ENCODE data around the gene RUNX1.

Gene RUNX1

DNA sequence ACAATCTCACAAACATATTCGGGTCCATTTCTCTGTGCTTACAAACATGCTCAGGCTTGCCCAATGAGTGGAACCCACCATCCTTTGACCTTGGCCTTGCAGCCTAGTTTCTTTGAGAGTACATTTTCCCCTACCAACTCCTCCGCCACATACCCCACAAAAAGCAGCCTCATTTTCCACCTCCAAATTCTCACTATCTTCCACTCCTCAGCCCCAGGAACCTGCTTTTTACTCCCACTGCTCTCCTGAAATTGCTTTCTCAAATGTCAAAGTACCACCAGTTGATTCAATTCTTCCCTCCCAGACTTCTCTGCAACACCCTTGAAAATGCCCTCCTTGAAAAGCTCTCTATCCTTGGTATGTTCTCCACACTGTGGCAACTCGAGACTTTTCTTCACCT, 103.8 kb downstream of the RUNX1 start:
- Histone ChIP-seq H3K27me3 (ENCODE audit: insufficient read depth, low read length) (no peaks in the 10 kb centered on the region), H3K36me3 (ENCODE audit: insufficient read depth, low read depth, low read length) (no peaks in the 10 kb centered on the region), H3K27ac (ENCODE audit: low read length) (no peak overlapping the region), H3K9ac (ENCODE audit: low read depth, low read length) (no peak overlapping the region), H3K4me3 (ENCODE audit: low read length) (no peak overlapping the region), H3K4me1 (ENCODE audit: insufficient read depth, low read length) (no peaks in the 10 kb centered on the region), H3K9me3 (ENCODE audit: insufficient read depth, low read depth, low read length) (no peaks in the 10 kb centered on the region)

DNA sequence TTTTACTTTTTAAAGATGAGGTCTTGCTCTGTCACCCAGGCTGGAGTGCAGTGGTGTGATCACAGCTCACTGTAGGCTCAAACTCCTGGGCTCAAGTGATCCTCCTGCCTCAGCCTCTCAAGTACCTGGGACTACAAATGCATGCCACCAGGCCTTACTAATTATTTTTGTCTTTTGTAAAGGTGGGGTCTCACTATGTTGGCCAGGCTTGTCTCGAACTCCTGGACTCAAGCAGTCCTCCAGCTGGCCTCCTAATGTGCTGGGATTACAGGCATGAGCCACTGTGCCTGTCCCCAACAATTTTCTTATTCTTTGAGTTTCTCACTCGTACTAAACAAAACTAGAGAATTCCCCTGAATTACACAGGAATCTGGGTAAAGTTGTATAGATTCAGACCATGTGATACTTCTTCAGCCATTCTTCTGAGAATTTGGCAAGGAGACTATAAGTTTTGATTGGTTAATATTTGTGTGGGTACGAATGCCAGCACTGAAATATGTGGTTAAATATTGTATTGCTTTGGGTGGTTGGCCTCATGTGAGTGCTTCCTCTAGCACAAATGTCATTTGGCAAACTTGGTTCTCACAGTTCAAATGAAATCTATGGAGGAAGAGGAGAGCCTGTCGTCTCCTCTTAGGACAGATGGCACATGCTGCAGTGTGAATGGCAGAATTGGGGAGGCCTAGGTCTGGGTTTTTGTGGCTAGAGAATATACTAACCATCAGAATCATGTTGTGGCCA, 104.9 kb downstream of the RUNX1 start:
- Histone ChIP-seq H3K27ac (ENCODE audit: low read length) (no peak overlapping the region), H3K4me3 (ENCODE audit: low read length) (no peak overlapping the region), H3K4me1 (ENCODE audit: insufficient read depth, low read length) (no peaks in the 10 kb centered on the region), H3K27me3 (ENCODE audit: insufficient read depth, low read length) (no peaks in the 10 kb centered on the region), H3K9ac (ENCODE audit: low read depth, low read length) (no peak overlapping the region), H3K36me3 (ENCODE audit: insufficient read depth, low read depth, low read length) (no peaks in the 10 kb centered on the region), H3K9me3 (ENCODE audit: insufficient read depth, low read depth, low read length) (no peaks in the 10 kb centered on the region)

DNA sequence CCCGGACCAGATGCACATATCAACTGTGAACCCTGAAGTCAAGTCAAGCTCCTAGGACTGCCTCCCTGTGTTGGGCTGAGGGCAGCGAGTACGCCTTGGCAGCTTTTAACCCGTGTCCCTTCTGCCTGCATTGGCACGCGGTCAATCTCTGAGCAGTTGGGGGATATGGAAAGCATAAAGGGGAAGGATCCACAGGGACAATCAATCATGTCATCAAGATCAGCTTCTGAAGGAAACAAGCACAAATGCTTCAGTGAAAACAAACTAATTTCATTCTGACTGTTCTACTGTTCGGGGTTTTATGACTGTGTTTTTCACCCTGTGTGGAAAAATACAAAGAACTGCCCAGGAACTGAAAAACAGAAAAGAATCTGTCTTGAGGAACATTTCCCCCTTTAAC, 106.2 kb downstream of the RUNX1 start:
- Histone ChIP-seq H3K36me3 (ENCODE audit: insufficient read depth, low read depth, low read length) (no peaks in the 10 kb centered on the region), H3K9ac (ENCODE audit: low read depth, low read length) (no peak overlapping the region)

DNA sequence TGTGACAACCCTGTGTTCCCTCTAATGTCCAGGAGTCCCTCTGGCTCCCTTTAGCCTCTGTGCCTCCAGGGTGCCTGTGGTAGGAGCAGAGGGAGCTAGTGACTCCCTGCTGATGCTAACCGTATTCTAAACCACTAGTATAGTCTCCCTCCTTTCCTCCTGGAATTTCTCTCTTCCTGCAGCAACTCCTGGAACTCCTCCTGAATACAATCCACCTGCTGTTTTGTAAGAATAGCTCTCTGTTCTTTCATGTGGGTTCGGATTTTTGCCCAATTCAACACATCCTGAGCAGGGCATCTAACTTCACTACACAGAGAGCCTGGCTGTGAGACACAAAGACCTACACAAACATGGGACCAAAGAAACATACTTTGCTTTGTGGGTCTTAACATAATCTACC, 107.9 kb downstream of the RUNX1 start:
- no peak overlapping the region for H3K4me3 ChIP-seq (ENCODE audit: low read length)
- no peak overlapping the region for H3K9ac ChIP-seq (ENCODE audit: low read depth, low read length)
- no peaks in the 10 kb centered on the region for H3K4me1 ChIP-seq (ENCODE audit: insufficient read depth, low read length)
- no peaks in the 10 kb centered on the region for H3K36me3 ChIP-seq (ENCODE audit: insufficient read depth, low read depth, low read length)
- no peaks in the 10 kb centered on the region for H3K9me3 ChIP-seq (ENCODE audit: insufficient read depth, low read depth, low read length)
- H3K27me3 ChIP-seq (ENCODE audit: insufficient read depth, low read length) = no peaks in the 10 kb centered on the region
- no peak overlapping the region for H3K27ac ChIP-seq (ENCODE audit: low read length)

More for the DNA sequence above, 106.2 kb downstream of the RUNX1 start:
- Histone ChIP-seq H3K9me3 (ENCODE audit: insufficient read depth, low read depth, low read length) (no peaks in the 10 kb centered on the region), H3K27me3 (ENCODE audit: insufficient read depth, low read length) (no peaks in the 10 kb centered on the region), H3K4me3 (ENCODE audit: low read length) (no peak overlapping the region), H3K4me1 (ENCODE audit: insufficient read depth, low read length) (no peaks in the 10 kb centered on the region), H3K27ac (ENCODE audit: low read length) (no peak overlapping the region)

DNA sequence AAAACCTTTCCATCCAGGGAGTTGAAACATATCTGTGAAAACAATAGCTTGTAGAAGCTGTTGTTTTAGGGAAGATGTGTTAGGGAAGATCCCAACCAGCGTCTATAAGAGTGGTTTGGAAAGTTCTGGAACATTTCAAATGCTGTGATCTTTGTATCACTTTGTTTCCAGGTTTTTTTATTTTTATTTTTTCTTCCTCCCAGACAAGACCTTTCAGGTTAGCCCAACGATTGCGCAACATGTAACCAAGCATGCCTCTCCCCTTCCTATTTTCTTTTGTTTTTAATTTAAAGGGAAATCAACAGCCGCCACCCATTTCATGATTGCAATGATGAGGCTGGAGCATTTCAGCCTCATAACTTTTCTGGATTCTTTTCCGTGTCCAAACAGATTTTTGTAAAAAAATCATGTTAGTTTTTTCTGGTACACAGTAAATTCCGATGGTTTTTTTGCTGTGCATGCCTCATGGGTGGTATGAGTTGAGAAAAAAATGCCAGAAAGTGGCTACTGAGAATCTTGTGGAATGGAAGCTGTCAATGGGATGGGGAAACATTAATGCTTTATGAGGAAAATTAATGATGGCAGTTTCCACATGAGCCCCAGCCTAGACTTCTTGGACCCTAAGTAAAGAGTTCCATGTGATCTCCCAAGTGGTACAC, 109.3 kb downstream of the RUNX1 start:
- no peaks in the 10 kb centered on the region for H3K4me1 ChIP-seq (ENCODE audit: insufficient read depth, low read length)
- no peak overlapping the region for H3K9ac ChIP-seq (ENCODE audit: low read depth, low read length)
- H3K27ac ChIP-seq (ENCODE audit: low read length) = no peak overlapping the region
- H3K4me3 ChIP-seq (ENCODE audit: low read length) = no peak overlapping the region
- H3K9me3 ChIP-seq (ENCODE audit: insufficient read depth, low read depth, low read length) = no peaks in the 10 kb centered on the region
- no peaks in the 10 kb centered on the region for H3K27me3 ChIP-seq (ENCODE audit: insufficient read depth, low read length)
- no peaks in the 10 kb centered on the region for H3K36me3 ChIP-seq (ENCODE audit: insufficient read depth, low read depth, low read length)

DNA sequence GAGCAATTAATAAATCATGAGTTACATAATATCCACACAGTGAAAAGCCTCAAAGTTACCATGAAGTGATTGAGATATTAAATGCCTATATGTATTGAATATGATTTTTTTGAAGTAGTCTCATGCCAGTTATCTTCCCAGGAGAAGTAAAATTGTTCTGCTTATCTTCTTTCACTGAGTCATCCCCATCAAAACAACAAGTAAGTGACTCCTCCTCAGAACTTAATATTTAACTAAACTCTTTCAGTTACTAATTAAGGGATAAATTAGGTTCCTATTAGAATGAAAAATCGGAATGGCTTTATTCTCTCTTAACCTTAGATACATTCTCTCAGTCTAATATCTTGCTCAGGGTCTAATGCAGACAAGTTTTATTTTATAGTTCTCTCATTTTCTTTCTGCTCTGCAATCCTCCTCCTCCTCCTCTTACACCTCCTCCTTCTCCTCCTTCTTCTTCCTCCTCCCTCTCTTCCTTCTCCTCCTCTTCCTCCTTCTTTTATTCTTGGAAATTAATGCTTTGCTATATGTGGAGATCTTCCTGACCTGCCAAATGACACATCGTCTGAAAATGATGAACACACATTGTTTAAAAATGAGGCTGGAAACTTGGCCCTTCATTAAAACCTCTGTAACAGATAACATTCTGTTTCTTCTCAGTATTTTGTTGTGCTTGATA, 110.9 kb downstream of the RUNX1 start:
- Histone ChIP-seq H3K9me3 (ENCODE audit: insufficient read depth, low read depth, low read length) (no peaks in the 10 kb centered on the region), H3K9ac (ENCODE audit: low read depth, low read length) (no peak overlapping the region), H3K27me3 (ENCODE audit: insufficient read depth, low read length) (no peaks in the 10 kb centered on the region; the same call in 1 of the 2 replicates), H3K4me1 (ENCODE audit: insufficient read depth, low read length) (no peaks in the 10 kb centered on the region), H3K4me3 (ENCODE audit: low read length) (no peak overlapping the region), H3K36me3 (ENCODE audit: insufficient read depth, low read depth, low read length) (no peaks in the 10 kb centered on the region), H3K27ac (ENCODE audit: low read length) (no peak overlapping the region)

DNA sequence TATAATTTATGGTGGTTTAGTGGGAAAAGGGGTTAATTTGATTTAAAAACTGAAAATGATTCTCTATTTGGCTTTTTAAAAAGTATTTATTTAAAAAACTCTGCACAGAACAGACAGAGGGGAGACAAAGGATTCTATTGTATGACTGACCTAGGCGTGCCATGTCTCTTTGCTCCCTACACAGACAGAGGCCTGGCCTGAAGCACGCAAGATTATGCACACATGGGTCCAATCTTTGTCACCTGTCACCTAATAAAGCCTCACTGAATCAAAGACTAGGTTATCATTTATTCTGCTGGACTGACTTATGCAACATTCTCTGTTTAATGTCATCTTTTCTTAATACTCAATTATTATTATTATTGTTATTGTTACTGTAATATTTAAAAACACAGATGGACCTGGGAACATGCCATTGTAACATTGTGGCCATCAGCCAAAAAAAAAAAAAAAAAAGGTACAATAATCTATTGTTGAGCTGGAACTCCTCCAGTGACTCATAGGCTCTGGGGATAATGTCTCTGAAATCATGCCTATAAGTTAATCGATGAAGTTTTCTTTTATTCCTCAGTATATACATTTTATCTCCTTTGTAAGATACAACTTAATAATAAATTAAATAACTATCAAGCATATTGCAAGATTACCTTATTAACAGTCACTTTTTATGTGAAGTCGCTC, 112.1 kb downstream of the RUNX1 start:
- H3K4me1 ChIP-seq (ENCODE audit: insufficient read depth, low read length) = no peaks in the 10 kb centered on the region
- H3K4me3 ChIP-seq (ENCODE audit: low read length) = no peak overlapping the region
- no peak overlapping the region for H3K9ac ChIP-seq (ENCODE audit: low read depth, low read length)
- no peaks in the 10 kb centered on the region for H3K36me3 ChIP-seq (ENCODE audit: insufficient read depth, low read depth, low read length)
- no peak overlapping the region for H3K27ac ChIP-seq (ENCODE audit: low read length)
- H3K9me3 ChIP-seq (ENCODE audit: insufficient read depth, low read depth, low read length) = no peaks in the 10 kb centered on the region
- no peaks in the 10 kb centered on the region; the same call in 1 of the 2 replicates for H3K27me3 ChIP-seq (ENCODE audit: insufficient read depth, low read length)

DNA sequence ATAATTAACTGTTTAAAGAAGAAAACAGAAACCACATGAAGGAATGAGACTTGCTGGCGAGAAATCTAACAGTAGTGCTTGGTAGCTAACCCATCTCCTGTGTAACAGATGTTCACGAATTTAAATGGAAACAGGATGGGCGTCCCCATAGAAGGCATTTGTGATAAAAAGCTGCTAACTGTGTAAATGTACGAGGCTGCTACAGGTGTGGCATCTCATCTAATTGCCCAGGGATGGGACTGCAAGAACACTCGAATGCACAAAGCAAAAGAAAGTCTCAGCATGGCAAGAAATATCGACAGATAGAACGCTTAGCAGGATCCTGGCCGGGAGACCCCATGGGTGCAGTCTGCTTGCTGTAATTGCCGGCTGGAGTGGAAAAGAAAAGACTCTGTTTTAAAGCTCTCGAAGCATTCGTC, 112.7 kb downstream of the RUNX1 start:
- H3K4me3 ChIP-seq (ENCODE audit: low read length) = no peak overlapping the region
- no peaks in the 10 kb centered on the region for H3K4me1 ChIP-seq (ENCODE audit: insufficient read depth, low read length)

DNA sequence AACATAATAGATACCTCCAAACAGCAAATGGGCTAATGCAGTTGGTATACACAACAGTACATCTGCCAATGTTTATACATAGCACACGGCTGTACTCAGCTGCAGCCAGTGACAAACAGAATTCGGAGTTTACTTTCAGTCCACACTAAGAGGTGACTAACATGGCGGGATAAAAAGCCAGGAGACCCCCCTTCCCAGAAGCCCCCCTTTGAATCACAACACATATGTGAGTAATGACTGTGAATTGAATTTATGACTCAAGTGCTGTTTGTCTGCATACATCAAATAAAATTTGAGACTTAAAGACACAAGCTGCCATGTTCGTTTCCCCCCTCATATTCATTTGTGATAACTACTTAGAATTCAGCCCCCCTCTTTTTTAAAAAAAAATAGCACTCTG, 113.2 kb downstream of the RUNX1 start:
- Histone ChIP-seq H3K4me3 (ENCODE audit: low read length) (no peak overlapping the region), H3K4me1 (ENCODE audit: insufficient read depth, low read length) (no peaks in the 10 kb centered on the region), H3K27ac (ENCODE audit: low read length) (no peak overlapping the region), H3K36me3 (ENCODE audit: insufficient read depth, low read depth, low read length) (no peaks in the 10 kb centered on the region), H3K9me3 (ENCODE audit: insufficient read depth, low read depth, low read length) (no peaks in the 10 kb centered on the region), H3K9ac (ENCODE audit: low read depth, low read length) (no peak overlapping the region), H3K27me3 (ENCODE audit: insufficient read depth, low read length) (no peaks in the 10 kb centered on the region; the same call in 1 of the 2 replicates)

More for the DNA sequence above, 112.7 kb downstream of the RUNX1 start:
- no peaks in the 10 kb centered on the region for H3K9me3 ChIP-seq (ENCODE audit: insufficient read depth, low read depth, low read length)
- H3K36me3 ChIP-seq (ENCODE audit: insufficient read depth, low read depth, low read length) = no peaks in the 10 kb centered on the region
- H3K27ac ChIP-seq (ENCODE audit: low read length) = no peak overlapping the region
- H3K27me3 ChIP-seq (ENCODE audit: insufficient read depth, low read length) = no peaks in the 10 kb centered on the region; the same call in 1 of the 2 replicates
- no peak overlapping the region for H3K9ac ChIP-seq (ENCODE audit: low read depth, low read length)

DNA sequence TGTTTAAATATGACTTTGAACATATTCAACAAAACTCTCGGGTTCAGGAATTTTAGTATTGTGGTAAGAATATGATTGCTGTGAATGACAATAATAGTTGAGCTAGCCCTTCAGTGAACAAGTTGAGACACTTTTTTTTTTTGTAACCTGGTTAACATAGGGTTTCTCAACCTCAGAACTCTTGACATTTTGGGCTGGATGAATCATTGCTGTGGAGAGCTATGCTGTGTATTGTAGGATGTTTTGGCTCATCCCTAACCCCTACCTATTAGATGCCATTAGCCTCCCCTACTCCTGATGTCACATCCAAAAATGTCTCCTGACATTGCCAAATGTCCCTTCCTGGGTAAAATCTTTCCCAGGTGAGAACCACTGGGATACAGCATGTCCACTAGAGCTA, 113.7 kb downstream of the RUNX1 start:
- Histone ChIP-seq H3K9me3 (ENCODE audit: insufficient read depth, low read depth, low read length) (no peaks in the 10 kb centered on the region), H3K4me3 (ENCODE audit: low read length) (no peak overlapping the region), H3K4me1 (ENCODE audit: insufficient read depth, low read length) (no peaks in the 10 kb centered on the region), H3K27ac (ENCODE audit: low read length) (no peak overlapping the region), H3K36me3 (ENCODE audit: insufficient read depth, low read depth, low read length) (no peaks in the 10 kb centered on the region), H3K27me3 (ENCODE audit: insufficient read depth, low read length) (no peaks in the 10 kb centered on the region; the same call in 1 of the 2 replicates), H3K9ac (ENCODE audit: low read depth, low read length) (no peak overlapping the region)

DNA sequence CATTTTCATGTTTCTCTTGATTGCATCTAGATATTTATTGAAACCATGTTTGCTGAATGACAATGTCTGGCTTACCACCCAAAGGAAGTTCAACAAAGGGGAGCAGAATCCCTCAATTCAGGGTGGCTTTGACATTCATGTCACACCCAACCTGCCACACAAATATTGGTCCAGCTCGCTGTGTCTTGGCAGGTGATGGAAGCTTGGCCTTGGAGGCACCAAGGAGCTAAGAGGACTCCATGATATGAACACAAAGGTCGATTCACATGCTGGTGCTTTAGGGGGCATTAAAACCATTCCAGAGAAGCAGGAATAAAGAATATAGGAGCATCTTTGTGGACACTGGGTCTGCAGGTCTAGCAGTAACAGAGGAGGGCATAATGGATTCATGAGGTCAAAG, 114.8 kb downstream of the RUNX1 start:
- H3K9me3 ChIP-seq (ENCODE audit: insufficient read depth, low read depth, low read length) = no peaks in the 10 kb centered on the region
- H3K4me1 ChIP-seq (ENCODE audit: insufficient read depth, low read length) = no peaks in the 10 kb centered on the region
- no peak overlapping the region for H3K27ac ChIP-seq (ENCODE audit: low read length)

More for the DNA sequence above, 114.8 kb downstream of the RUNX1 start:
- H3K36me3 ChIP-seq (ENCODE audit: insufficient read depth, low read depth, low read length) = no peaks in the 10 kb centered on the region
- H3K9ac ChIP-seq (ENCODE audit: low read depth, low read length) = no peak overlapping the region
- H3K4me3 ChIP-seq (ENCODE audit: low read length) = no peak overlapping the region
- H3K27me3 ChIP-seq (ENCODE audit: insufficient read depth, low read length) = no peaks in the 10 kb centered on the region; the same call in 1 of the 2 replicates
